H4 (cell line): ENCODE data around the gene ZNF853. TPM values are rescaled to one million over a fixed set of nuclear protein-coding genes. Genes with fewer than 3 reads are reported as not detected.
"Not testable (repeated sequence)": the region's sequence is repeated elsewhere in the genome, so short reads cannot be mapped to it uniquely, and the experiment has no call there.

ENCODE experiments used
- DNase-seq: peaks from one replicate; pipeline ENCODE4 v3.0.0-alpha.2; 2015; ENCODE audit warnings: low spot score
- total RNA-seq: library from RNA; depleted of rRNA; stranded (reverse); fragments of >200 nt; shearing (Covaris generic); gene quantifications from 2 replicates; pipeline ENCODE4 v1.2.3, GENCODE V29; 2014

Gene ZNF853
- total RNA-seq, 1 experiment from 2014 or later: 3.7 TPM

DNA sequence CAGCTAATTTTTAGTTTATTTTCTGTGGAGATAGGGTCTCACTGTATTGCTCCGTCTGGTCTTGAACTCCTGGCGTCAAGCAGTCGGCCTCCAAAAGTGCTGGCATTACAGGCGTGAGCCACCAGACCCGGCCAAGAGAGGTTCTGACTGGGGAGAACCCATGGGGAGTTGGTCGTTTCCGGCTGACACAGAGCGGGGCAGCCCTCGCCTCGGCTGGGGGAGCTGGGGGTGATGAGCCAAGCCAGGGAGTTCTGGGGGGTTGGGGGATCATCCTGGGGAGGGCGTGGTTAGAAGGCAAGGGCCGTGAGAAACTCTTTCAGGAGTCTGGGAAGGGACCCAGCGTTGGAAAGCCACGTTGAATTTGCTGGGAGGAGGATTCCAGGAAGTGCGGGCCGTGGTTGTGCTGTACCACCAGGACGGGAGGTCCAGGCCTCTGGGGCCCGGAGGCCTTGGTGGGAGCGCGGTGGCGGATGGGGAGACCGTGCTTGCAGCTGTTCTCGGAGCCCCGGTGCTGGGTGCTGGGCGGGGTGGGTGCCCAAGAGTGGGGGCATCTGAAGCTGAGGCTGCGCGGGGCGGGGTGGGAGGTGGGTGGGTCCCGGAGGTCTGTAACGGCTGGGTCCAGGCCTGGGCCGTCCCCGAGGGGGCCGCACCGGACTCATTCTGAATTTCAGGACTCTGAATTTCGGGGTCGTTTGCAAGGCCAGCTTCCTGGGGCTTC lies 8.4 kb upstream of the ZNF853 start:
- no peak for DNase-seq

DNA sequence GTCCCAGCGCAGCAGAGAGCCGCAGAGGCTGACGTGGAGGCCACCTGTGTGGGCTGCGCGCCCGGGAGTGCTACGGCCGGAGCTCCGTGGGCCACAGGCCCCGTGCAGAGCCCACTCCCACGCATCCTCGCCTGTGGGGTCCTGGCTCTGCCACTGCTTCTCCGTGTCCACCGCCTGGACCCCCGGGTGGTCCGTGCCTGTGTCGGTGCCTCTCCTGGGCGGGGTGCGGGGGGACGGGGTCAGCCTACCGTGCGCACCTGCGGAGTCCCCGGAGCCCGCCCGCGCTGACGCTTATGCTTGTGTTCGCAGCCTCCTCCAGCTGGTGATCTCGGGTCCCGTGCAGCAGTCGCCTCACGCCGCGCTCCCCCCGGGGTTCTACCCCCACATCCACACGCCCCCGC lies 7.8 kb upstream of the ZNF853 start:
- no peak for DNase-seq

DNA sequence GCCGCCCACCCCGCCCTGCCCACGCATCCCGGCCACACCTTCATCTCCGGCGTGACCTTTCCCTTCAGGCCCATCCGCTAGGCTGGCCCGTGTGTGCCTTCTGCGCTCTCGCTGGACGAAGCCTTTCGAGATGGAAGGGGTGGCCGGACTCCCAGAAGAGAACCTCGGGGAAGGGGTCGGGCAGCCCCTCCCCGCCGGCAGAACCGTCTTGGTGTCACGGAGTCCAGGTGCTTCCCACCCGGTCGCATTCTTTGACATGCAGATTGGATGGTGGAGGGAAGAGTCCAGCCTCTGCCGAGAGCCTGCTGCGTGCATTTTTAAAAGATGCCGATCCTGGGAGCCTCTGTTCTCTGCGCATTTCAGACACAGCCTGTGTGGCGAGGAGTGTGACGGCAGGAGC lies 7.3 kb upstream of the ZNF853 start:
- DNase-seq: no peak

DNA sequence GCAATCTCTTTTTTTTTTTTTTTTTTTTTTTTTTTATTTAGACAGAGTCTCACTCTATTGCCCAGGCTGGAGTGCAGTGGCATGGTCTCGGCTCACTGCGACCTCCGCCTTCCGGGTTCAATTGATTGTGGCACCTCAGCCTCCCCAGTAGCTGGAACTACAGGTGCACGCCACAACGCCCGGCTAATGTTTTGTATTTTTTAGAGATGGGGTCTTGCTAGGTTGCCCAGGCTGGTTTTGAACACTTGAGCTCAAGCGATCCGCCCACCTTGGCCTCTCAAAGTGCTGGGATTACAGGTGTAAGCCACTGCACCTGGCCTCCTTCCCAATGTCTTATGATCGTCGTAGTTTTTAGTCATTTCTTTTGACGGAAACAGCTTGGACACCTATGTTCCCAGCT lies 6.6 kb upstream of the ZNF853 start:
- no peak for DNase-seq

DNA sequence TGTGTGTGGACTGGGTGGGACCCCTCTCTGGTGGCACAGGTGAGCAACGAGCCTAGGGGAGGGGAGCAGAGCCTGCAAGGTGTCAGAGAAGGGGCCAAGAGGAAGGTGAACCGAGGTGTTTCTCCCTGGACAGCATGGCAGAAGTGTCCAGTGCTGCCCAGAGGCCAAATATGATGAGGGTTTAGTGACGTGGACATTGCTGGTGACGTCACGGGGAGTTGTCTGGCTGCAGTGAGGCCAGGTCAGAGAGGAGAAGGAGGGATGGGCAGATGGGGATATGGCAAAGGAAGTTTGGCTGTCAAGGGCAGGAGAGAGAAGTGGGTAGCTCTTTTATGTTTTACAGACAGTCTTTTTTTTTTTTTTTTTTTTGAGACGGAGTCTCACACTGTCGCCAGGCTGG lies 2.6 kb upstream of the ZNF853 start:
- DNase-seq: no peak

DNA sequence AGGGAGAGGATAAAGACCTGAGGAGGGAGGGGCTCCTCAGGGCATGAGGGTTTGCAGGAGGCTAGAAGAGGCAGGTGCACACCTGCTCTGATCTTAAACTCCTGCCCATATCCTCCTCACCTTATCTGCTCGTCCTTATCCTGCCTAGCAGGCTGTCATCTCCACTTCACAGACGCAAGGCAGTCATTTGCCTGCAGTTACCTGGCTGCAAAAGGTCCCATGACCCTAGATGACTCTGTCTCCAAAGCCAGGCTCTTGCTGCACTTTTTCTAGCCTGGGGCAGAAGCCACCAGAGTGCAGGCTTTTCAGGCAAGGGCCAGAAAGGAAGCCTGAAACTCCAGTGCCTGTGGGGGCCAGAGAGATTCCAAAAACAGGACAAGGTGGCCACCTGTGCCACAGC lies 1.7 kb upstream of the ZNF853 start:
- no peak for DNase-seq

DNA sequence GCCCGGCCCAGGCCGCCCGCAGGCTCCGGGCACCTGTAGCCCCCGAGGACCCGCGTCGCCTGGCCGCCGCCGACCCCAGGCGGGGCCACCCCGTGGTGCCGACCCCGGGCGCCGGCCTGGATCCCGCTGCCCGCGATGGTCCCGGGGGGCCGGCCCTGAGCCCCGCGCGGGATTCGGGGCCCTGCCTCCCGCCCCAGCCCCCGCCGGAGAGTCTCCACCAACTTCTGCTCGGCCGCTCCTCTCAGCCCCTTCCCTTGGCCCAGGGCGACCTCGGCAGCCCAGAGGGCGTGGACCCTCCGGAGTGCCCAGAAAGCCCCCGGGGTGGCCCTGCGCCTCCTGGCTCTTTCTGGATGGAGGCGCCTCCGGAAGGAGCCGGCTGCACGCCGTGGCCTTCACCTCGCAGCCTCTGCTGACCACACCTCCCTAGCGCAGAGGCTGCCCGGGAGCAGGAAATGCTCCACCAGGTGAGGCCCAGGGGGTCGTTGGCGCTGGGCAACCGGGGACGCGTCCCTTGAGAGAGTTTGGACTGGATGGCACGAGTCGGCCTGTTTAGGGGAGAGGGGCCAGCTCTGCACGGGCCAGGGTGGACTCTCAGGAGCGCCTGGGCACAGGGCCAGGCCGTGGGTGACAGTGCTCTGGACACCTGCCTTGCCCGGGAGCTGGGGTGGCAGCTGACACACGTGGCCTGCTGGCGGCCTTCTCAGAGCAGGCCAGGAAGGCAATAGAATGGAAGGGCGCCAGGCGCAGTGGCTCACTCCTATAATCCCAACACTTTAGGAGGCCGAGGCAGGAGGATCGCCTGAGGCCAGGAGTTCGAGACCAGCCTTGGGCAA lies 529 bp downstream of the ZNF853 start:
- DNase-seq: no peak

DNA sequence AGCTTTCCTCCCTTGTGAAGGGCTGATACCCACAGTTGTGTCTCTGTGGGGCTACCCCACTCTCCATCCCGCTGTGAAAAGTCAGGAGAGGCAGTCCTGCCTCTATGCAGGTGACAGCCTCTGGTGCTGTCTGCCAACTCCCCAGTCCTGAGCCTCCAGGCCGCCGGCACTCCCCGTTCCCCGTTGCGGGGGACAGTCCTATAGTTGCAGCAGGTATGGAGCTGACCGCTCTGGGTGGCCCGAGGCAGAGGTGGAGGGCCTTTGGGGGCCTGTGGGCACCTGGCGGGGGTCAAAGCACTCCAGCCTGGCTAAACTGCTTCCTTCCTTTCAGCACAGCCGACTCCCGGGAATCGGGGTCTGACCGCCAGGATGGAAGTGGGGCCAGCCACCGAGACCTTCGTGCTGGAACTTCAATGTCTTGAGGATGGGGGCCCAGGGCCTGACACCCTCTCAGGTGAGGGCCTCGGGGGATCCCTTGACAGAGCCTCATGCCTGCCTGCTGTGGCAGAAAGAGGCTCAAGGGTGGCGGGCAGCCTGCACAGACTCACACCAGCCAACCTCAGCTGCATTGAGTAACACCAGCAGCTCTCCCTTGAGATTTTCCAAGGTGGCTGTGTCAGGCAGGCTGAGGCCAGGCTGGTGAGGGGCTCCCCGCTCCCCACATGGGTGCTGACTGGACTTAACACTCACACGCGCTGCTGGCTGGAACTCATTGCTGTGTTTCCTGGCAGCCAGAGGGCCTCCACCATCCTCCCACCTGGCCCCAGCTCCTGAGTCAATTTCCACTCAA lies 1.6 kb downstream of the ZNF853 start:
- no peak for DNase-seq

DNA sequence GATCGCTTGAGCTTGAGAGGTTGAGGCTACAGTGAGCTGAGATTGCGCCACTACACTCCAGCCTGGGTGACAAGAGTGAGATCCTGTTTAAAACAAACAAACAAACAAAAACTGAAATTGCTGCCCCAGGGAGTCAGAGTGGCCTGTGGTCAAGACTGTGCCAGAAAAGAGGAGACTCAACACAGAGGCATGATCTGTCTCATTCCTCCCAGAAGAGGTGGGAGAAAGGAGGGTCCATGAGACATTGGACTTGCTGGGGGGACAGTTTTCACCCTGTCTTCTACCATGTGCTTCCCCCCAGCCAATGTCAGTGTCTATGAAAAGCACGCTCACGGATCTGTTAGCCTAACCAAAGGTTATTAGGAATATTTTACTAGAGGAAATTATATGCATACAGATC lies 3.2 kb downstream of the ZNF853 start:
- DNase-seq: no peak

DNA sequence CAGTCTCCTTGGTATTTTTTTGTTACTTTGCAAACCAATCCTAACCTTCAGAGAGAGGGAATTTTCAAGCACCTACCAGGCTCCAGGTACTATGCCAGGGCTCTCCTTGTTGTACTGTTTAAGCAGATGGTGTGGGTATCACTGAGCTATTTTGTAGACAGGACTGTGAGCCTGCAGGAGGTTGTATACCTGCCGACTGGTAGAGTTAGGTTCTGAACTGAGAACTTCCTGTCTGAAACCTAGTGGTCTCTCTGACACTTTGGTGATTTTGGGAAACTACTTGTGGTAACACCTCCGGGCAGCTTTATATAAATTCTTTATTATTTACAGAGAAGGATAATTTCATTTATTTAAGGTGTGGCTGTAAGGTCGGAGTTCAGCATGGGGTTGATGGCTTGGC lies 4.6 kb downstream of the ZNF853 start:
- DNase-seq: no peak

DNA sequence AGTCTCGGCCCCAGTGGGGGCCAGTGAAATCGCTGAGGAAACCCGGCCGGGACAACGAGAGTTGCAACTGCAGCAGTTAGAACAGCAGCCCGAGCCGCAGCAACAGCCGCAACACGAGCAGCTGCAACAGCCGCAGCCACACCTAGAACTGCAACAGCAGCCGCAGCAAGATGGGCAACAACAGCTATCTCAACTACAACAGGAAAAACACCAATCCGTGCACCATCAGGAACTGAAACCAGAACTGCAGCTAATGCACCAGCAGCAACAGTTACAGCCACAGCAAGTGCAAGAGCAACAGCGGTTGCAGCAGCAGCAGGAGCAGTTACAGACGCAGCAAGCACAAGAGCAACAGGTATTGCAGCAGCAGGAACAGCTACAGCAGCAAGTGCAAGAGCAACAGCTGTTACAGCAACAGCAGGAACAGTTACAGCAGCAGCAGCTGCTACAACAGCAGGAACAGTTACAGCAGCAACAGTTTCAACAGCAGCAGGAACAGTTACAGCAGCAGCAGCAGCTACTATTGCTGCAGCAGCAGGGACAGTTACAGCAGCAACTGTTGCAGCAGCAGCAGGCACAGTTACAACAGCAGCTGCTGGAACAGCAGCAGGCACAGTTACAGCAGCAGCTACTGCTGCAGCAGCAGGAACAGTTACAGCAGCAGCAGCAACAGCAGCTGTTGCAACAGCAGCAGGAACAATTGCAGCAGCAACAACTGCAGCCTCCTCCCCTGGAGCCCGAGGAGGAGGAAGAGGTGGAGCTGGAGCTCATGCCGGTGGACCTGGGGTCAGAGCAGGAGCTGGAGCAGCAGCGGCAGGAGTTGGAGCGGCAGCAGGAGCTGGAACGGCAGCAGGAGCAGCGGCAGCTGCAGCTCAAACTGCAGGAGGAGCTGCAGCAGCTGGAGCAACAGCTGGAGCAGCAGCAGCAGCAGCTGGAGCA lies 6.1 kb downstream of the ZNF853 start:
- DNase-seq: no peak

DNA sequence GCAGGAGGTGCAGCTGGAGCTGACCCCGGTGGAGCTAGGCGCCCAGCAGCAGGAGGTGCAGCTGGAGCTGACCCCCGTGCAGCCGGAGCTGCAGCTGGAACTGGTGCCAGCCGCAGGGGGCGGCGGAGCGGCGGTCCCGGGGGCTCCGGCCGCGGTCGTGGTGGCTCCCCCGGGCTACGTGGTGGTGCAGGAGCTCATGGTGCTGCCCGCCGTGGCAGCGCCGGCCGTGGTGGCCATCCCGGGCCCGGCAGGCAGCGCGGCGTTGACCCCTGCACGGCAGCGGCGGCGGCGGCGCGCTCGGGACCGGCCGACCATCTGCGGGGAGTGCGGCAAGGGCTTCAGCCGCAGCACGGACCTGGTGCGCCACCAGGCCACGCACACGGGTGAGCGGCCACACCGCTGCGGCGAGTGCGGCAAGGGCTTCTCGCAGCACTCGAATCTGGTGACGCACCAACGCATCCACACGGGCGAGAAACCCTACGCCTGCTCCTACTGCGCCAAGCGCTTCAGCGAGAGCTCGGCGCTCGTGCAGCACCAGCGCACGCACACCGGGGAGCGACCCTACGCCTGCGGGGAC lies 6.8 kb downstream of the ZNF853 start:
- DNase-seq: no peak

DNA sequence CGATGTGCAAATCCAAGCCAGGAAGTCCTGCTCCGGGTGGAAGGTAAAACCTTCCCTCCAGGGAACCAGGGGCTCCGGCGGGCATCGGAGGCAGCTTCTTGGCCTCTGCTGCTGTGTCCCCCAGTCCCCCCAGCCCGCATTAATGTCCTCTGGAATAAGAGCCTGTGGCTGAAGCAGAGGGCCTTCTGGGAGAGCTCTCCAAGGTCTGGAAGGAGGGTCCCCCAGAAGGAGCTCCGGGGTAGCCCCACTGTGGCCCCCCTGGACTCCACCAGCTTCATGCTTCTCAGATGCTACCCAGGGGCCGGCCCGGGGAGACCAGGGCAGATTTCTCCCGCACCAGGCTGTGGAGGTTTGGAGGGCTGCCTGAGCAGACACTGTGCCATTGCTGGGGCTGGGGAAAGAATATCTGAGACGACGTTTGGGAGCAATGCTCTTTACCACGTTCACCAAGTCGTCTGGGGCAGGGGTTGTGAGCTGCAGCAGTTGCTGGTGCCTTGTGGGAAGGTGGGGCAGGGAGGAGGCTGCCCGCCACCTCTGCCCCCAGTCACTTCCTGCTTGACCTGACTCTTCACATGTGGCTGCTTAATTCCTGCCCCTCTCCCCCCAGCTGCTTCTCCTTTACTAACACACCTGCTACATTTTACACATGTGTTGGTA lies 8.3 kb downstream of the ZNF853 start:
- no peak for DNase-seq

DNA sequence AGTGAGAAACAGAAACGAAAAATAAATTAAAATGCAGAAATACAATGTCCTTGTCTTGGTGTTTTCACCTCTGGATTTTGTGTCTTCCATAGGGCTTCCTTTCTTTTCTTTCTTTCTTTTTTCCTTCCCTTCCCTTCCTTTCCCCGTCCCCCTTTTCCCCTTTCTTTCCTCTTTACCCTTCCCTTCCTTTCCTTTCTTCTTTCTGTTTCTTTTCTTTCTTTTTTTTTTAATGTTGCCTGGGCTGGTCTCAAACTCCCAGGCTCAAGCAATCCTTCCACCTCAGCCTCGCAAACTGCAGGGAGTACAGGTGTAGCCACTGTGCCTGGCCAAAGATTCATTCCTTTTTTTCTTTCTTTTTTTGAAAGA lies 8.8 kb downstream of the ZNF853 start:
- no peak for DNase-seq

DNA sequence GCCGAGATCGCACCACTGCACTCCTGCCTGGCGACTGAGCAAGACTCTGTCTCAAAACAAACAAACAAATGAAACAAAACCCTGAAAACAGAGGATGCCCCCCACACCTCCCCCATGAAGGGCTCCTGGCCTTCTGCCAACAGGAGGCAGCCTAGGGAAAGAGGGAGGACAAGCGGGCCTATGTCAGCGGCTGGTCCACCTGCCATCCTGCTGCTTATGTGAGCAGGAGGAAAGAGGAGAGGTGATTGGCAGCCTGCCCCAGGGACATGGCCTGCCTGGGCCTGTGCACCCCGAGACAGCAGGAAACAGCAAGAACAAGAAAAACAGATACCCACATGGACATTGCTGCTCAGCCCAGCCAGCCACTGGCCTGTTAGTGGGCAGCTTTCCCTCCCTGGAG lies 12.6 kb downstream of the ZNF853 start:
- DNase-seq: no peak

DNA sequence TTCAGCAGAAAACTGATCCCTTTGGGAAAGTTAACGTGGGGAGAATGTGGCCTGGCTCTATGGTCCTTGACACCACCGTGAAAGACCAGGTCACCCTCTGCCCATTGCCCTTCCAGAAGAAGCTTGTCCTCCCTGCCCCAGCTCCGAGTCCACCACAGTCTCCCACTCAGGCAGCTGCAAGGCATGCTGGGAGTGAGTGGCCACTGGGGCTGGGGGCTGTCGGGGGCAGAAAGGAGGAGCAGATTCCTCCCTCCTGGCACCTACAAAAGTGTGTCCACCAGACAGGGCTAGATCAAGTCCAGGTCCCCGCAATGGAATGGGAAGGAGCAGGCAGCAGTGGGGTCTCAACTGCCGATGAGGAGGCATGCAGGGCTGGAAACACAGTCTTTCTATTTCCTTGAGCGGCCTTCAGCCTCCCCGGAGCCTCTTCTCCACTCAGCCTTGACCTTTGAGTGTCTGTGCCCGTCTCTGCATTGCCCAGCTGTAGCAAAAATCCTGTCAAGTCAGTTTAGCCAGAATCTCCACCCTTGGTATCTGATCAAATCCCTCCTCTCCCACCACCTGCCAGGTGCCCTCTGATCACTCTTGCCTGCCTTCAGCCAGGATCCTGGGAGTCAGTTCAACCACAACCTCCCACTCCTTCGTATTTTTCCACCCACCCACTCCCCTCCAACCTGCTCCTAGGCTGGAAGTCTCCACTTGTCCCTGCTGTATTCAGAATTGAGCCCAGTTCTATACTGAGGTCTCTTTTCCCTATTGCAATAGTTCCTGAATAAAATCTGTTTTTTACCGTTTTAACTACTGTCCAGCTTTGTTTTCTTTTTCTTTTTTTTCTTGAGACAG lies 14.8 kb downstream of the ZNF853 start:
- no peak for DNase-seq

DNA sequence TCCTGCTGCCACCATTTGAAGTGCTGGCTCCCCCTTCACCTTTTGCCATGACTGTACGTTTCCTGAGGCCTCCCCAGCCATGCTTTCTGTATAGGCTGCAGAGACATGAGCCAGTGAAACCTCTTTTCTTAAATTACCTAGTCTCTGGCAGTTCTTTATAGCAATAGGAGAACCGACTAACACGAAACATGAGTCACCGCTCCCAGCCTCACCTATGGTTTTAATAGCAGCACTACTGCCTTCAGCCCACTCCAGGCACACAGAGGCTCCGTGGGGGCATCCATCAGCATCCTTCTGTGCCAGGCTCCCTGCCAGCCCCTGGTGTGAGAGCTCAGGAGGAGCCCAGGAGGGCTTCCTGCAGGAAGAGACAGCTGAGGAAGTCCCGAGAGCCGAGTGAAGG lies 16.2 kb downstream of the ZNF853 start:
- DNase-seq: no peak

DNA sequence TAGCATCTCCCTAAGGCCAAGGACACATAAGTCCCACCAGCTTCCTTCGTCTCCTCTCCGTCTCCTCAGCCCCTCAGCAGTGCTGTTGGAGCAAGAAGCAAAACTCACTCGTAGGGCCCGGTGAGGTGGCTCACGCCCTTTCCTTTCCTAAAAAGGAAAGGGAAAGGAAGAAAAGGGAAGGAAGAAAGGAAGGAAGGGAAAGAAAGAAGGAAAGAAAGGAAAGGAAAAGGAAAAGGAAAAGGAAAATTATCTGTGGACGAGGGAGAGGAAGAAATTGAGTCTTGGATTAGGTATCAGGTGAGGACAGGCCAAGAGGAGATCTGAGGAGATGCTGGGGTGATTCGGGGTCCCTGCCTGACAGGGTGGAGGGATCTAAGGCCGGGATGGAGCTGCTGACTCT lies 18.6 kb downstream of the ZNF853 start:
- DNase-seq: no peak

DNA sequence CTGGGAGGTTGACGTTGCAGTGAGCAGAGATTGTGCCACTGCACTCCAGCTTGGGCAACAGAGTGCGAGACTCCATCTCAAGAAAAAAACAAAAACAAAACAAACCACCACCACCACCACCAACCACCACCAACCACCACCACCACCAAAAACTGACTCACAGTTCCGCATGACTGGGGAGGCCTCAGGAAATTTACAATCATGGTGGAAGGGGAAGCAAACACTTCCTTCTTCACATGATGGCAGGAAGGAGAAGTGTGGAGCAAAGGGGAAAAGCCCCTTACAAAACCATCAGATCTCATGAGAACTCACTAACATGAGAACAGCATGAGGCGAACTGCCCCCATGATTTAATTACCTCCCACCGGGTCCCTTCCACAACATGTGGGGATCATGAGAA lies 19.6 kb downstream of the ZNF853 start:
- not testable (repeated sequence) for DNase-seq
